SU-DHL-6 (cell line): ENCODE measurements around the gene ALG6.

Source experiments
- CTCF ChIP-seq: fragments of 200-600 bp; sonication (generic); IDR thresholded peaks from one replicate; pipeline ENCODE4 v1.5.1; 2017; ENCODE audit warnings: antibody characterized with exemption, mild to moderate bottlenecking, low read length, moderate library complexity; ENCODE audit not compliant: insufficient read depth, poor library complexity, severe bottlenecking
- EZH2phosphoT487 ChIP-seq: fragments of 200-600 bp; sonication (generic), shearing (Covaris generic); conservative IDR thresholded peaks from 2 replicates; pipeline ENCODE4 v1.6.1; 2018; ENCODE audit warnings: mild to moderate bottlenecking, antibody characterized with exemption, low read length, moderate library complexity, mixed read lengths

DNA sequence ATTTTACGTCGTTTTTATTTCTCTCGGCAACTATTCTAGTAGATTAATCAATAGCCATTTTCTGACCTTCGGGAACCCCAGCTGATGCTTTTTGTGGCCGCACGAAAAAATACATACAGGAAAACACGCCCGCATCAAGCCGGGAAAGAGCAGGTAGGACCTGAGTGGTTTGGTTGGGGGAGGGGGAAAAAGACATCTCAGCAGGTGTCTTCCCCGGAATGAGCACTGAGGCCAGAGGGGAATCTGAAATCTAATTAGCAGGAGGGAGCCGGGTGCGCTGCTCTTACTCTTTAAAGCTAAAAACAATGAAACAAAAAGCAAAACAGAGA, 45.7 kb upstream of the ALG6 start:
- TF ChIP-seq CTCF (no peak), EZH2phosphoT487 (no peak)
